GM21381 (cell line): ENCODE data around the gene KCNN2.
A peak's percentile ranks its signal among the peaks of the same experiment; 100 is the strongest.

ENCODE experiments used
- ATAC-seq: cut with Tn5 transposase; IDR thresholded peaks from one replicate; pipeline ENCODE4 v1.9.1; 2021; ENCODE audit warnings: mild to moderate bottlenecking, moderate library complexity; ENCODE audit not compliant: unreplicated experiment

KCNN2 gene

GRCh38 chr5:114362197-114362976 lies 517 bp downstream of the KCNN2 start:
- peak; percentile 23 for ATAC-seq

- no peak for ATAC-seq
Observed at GRCh38 chr5:114362977-114363761, 1.3 kb downstream of the KCNN2 start.

- no peak for ATAC-seq
Observed at GRCh38 chr5:114363837-114364236, 2.0 kb downstream of the KCNN2 start.

GRCh38 chr5:114367029-114367428 lies 5.2 kb downstream of the KCNN2 start:
- no peak for ATAC-seq

- ATAC-seq = no peak
Observed at GRCh38 chr5:114369680-114370417, 8.0 kb downstream of the KCNN2 start.

GRCh38 chr5:114377050-114377844 lies 15.4 kb downstream of the KCNN2 start:
- no peak for ATAC-seq

- no peak for ATAC-seq
Observed at GRCh38 chr5:114377946-114378345, 16.1 kb downstream of the KCNN2 start.

GRCh38 chr5:114380721-114381120 lies 18.9 kb downstream of the KCNN2 start:
- ATAC-seq = no peak

GRCh38 chr5:114387433-114387832 lies 25.6 kb downstream of the KCNN2 start:
- ATAC-seq = no peak

GRCh38 chr5:114390431-114390830 lies 28.6 kb downstream of the KCNN2 start:
- ATAC-seq = no peak

- no peak for ATAC-seq
Observed at GRCh38 chr5:114391321-114391720, 29.5 kb downstream of the KCNN2 start.

GRCh38 chr5:114393159-114393558 lies 31.3 kb downstream of the KCNN2 start:
- no peak for ATAC-seq

- no peak for ATAC-seq
Observed at GRCh38 chr5:114402206-114402605, 40.3 kb downstream of the KCNN2 start.

- no peak for ATAC-seq
Observed at GRCh38 chr5:114407783-114408182, 45.9 kb downstream of the KCNN2 start.

GRCh38 chr5:114408847-114409246 lies 47.0 kb downstream of the KCNN2 start:
- no peak for ATAC-seq

GRCh38 chr5:114411380-114411931 lies 49.6 kb downstream of the KCNN2 start:
- no peak for ATAC-seq

GRCh38 chr5:114412510-114413171 lies 50.8 kb downstream of the KCNN2 start:
- no peak for ATAC-seq

- ATAC-seq = no peak
Observed at GRCh38 chr5:114415760-114416159, 53.9 kb downstream of the KCNN2 start.

- no peak for ATAC-seq
Observed at GRCh38 chr5:114416254-114416653, 54.4 kb downstream of the KCNN2 start.

- no peak for ATAC-seq
Observed at GRCh38 chr5:114417519-114417918, 55.6 kb downstream of the KCNN2 start.
